GM18873 (cell line): ENCODE measurements around the gene KRTDAP.

Experiments used
- ATAC-seq: cut with Tn5 transposase; IDR thresholded peaks from one replicate; pipeline ENCODE4 v1.9.1; 2021; ENCODE audit warnings: mild to moderate bottlenecking, moderate library complexity, moderate number of reproducible peaks; ENCODE audit not compliant: unreplicated experiment, low FRiP score

KRTDAP gene

DNA sequence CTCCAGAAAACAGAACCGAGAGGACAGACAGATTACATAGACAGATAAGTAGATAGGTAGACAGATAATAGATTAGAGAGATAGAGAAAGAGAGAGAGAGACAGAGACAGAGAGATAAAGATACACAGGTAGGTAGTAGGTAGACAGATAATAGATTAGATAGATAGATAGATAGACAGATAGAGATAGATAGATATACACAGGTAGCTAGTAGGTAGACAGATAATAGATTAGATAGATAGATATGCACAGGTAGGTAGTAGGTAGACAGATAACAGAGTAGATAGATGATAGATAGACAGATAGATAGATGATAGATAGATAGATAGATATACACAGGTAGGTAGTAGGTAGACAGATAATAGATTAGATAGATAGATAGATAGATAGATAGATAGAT is 32.1 kb downstream of the KRTDAP start:
- no peak for ATAC-seq

DNA sequence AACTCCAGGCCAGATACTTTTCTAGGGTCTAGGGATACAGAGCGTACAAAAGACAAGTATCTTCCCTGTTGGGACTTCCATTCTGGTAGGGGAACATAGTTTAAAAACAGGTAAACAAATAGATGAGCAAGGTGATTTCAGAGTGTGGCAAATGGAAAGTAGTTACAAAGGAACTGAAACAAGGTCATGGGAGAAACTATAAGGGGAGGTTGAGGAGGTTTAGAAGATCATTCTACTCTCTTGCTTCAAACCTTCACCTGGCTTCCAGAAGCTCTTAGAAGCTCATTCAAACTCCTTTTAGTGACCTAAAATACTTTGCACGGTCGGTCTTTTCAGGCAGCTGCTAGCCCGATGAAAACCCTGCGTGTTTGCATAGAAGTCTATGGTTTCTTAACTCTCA is 33.1 kb downstream of the KRTDAP start:
- ATAC-seq, result no peak

DNA sequence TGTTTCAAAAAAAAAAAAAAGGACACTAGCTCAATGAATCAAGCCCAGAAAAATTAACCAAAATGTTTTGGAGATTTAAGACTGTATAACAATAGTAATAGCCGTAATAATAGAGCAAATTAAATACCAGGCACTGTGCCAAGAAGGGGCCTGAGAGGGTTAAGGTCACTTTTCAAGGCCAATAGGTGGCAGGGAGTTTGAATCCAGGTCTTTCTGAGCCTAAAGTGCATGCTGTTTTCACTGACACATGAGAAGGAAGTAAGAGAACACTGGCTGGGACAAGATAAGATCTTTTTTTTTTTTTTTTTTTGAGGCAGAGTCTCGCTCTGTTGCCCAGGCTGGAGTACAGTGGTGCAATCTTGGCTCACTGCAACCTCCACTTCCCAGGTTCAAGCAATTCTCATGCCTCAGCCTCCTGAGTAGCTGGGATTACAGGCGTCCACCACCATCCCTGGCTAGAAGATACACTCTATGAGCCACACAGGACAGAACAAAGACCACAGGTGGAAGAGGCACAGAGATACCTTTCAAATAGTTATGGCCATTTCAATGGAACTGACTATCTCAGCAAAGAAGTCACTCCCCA is 34.6 kb downstream of the KRTDAP start:
- no peak for ATAC-seq

DNA sequence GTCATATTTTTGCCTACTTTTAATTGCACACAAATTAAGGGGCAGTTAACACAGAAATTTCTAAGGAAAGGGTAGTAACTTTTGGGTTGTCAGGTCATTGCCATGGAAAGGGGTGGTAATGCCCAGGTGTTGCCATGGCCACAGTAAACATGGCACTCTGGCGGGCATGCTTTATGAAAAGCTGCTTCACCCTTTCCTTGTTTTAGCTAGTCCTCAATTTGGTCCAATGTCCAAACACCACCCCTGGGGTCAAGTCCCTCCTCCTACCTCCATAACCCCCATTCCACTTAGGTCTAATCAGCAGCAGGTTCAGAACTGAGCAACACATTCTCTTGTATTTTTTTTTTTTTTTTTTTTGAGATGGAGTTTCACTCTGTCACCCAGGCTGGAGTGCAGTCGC is 35.6 kb downstream of the KRTDAP start:
- ATAC-seq, result no peak

DNA sequence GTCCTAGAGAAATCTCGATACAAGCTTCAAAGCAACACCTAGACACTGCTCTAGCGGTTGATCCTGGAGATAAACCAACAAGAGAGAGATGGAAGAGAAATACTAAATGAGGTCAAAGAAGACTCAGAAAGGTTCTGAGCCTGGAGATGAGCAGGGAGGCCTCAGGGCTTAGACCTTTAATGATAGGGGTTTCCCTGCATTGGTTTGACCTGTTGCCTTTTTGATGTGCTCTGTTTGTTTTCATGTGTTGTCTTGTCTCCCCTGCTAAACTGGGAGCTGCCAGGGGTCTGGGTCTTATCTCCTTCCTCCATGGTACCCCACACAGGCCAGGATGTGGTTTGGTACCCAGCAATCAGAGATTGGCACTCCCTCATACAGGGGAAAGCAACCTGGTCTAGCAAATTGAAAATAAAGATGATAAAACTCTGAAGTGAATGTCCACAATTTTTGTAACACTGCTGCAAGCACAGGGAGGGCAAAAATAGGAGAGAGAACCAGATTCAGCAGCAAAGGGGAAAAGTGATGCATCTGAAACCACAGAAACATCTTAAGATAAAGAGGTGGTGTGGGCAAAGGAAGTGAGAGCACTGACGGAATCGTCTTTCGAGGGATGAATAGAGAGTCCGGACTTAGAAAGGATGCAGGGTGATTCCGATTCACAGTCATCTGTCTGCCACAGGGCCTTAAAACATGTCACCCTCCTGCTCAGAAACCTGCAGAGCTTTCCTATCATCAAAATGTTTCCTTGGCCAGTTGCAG is 38.7 kb downstream of the KRTDAP start:
- no peak for ATAC-seq

DNA sequence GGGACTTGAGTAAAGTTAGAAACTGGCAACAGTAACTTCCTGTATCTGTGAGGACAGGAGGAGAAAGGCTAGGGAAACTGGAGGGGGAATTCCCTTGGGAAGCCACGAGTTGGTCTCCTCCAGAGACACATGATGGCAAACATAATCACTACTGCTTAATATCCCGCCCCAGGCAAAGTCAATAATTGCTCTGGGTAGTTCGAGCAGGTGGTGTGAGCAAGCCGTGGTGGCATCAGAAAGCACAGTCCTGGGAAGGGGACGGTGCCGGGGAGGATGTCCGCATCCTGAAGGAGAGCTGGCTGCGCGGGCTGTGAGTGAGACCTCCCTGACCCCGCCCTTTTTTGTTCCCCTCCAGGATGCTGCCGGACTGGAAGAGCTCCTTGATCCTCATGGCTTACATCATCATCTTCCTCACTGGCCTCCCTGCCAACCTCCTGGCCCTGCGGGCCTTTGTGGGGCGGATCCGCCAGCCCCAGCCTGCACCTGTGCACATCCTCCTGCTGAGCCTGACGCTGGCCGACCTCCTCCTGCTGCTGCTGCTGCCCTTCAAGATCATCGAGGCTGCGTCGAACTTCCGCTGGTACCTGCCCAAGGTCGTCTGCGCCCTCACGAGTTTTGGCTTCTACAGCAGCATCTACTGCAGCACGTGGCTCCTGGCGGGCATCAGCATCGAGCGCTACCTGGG is 40.8 kb downstream of the KRTDAP start:
- no peak for ATAC-seq

DNA sequence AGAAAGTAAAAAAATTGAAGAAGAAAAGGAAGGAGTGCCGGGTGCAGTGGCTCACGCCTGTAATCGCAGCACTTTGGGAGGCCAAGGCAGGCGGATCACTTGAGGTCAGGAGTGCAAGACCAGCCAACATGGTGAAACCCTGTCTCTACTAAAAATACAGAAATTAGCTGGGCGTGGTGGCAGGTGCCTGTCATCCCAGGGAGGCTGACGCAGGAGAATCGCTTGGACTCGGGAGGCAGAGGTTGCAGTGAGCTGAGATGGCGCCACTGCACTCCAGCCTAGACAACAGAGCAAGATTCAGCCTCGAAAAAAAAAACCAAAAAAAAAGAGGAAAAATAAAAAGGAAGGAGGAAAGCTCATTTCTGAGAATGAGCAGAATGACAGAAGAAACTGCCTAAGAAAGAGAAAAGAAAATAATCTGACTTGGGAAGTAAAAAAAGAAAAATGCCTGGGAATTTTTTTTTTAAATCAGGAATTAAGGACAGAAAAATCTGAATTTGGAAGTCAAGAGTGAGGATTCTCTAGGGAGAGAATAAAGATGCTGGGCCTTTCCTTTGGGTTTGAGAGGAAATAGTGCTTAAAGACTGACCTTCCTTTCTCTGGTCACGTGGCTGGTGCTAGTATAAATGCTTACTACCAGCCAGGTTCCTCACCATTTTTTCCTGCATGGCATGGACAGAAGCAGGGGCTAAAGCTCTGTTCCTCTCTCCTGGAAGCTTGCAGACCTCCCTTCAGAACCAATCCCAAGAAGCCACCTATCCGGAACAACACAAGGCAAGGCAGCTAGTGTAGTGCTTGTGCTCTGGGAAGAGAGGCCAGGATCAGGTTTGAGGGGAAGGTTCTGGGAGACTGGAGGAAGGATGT is 42.4 kb downstream of the KRTDAP start, which contains the start of gene FFAR2:
Gene FFAR2 (plus strand): TSS at position 652 of the 864 bp plus-strand sequence. CDS start 1,458 bp downstream, outside the sequence.
- no peak for ATAC-seq

DNA sequence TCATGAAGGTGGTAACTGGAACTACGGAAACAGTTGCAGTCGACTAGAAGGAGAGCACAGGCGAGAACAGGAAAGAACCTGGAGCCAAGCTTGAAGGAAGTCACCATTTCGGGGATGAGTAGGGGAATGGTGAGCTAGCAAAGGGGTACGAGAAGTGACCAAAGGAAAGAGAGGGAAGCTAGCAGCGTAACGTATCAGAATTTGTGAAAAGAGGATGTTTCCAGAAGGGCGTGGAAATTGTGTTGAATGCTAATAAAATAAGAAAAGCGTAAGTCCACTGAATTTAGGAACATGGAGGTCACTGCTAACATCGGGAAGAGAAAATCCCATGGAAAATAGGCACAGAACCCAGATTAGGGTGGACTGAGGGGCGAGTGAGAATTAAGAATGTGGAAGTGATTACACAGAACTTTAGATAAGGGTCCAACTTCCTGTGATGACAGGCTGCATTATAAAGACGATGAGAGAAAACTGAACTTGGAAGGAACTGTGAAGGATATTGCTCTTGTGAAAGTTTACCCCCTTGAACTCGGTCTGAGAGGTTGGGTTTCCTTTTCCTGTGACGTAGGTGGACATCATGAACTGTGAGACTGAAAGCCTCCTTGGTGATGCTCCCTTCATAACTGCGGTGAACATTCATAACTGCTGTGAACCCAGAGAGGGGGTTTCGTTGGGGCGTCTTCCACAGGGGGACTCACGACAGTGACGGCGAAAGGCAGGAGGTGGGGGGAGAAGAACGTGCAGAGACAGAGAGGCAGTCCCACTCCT is 44.3 kb downstream of the KRTDAP start:
- no peak for ATAC-seq

DNA sequence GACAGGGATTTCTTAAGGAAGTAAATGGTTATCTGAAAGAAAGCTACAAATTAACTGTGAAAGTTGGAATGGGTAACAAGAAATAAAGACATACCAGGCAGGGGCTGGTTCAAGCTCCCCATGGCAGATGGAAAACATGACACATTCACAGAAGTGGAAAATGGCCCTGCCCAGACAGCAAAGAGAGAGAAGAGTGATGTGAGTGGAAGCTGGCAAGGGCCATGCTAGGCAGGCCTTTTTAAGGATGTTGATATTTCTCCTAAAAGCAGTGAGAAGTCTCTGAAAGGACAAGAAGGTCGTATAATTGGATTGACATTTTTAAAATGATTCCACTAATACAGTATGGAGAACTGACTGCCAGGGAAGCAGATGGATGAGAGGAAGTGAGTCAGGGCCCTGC is 45.5 kb downstream of the KRTDAP start:
- no peak for ATAC-seq

DNA sequence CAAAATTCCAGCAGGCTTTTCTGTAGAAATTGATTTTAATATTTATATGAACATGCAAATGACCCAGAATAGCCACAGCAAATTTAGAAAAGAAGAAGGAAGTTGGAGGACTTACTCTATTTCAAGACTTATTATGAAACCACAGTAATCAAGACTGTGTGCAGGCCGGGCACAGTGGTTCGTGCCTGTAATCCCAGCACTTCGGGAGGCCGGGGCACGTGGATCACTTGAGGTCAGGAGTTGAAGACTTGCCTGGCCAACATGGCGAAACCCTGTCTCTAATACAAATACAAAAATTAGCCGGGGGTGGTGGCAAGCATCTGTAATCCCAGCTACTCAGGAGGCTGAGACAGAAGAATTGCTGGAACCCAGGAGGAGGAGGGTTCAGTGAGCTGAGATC is 48.2 kb downstream of the KRTDAP start:
- ATAC-seq, result no peak

DNA sequence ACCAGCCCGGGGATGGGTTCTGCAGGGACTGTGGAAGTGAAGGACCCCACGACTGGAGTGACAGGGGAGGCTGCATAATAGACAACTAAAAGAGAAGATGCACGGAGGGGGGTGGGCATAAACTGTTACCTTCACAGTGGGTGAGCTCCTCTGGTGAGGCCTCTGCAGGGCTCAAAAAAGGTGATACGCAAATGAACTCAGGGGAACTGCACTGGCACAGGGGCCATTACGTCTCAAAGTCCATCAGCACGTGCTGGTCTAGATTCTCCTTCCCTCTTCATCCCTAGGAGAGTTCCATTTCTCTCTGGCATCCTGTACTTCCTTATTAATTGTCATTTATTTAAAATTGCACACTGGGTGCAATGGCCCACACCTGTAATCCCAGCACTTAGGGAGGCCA is 50.3 kb downstream of the KRTDAP start:
- ATAC-seq, result no peak

DNA sequence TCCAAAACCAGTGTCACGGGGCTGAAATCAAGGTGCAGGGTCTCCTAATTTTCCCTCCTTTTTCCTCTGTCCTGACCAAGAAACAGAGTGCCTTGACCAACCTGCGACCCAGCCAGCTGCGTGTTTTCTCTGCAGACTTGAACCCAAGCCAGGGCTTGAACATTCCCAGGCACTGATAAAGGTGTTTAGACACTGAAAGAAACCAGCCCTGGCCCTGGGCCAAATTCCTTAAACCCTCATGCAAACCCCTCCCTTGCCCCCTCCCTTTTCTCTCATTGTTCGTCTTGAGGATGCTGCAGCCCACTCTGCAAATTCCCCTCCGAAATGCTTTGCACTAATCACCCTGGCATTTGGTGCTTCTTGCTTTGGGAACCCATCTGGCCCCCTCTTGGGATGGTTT is 51.7 kb downstream of the KRTDAP start:
- no peak for ATAC-seq

DNA sequence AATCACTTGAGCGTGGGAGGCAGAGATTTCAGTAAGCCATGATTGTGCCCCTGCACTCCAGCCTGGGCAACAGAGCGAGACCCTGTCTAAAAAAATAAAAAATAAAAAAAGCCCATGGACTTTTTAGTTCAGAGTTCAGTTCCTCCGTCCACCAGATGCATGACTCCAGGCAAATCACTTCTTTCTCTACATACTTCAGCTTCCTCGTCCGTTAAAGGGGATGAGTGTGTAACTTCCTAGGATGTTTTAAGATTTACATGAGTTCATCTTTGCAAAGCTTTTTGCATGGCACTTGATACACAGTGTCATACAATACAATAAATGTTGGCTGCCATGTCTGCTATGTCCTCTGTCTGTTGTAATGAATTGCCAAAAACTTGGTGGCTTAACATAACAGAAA is 52.2 kb downstream of the KRTDAP start:
- no peak for ATAC-seq

DNA sequence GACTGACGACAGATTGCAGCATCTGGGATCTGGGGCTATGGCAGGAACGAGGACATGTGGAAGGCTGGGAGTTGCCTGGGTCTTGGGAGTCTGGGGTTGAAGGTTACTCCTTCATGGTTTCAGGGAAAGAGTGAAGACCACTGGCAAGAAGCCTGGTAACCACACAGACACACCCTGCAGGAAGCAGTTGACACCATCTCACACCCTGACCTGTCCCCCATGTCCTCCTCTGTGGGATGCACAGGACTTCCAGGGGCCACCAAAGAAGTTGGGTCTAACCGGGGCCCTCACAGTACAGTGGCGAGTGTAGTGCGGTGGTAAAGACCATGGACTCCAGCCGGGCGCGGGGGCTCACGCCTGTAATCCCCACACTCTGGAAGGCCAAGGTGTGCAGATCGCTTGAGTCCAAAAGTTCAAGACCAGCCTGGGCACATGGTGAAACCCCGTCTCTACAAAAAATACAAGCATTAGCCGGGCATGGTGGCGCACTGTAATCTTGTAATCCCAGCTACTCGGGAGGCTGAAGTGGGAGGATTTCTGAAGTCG is 52.8 kb downstream of the KRTDAP start:
- ATAC-seq, result no peak
